Transverse colon (tissue), 4 donors: Measurements from ENCODE around the gene TWIST2. TPM values are rescaled to one million over a fixed set of nuclear protein-coding genes. Genes with fewer than 3 reads are reported as not detected.

Source experiments
- DNase-seq: peaks from one replicate; pipeline ENCODE4 v3.0.0-alpha.2; 2019
- H3K27ac ChIP-seq, 4 donors: fragments of 200-600 bp; sonication (generic); 2 replicates each; pipeline ENCODE4 v1.5.1; 2016 to 2018; ENCODE audit warnings: inconsistent platforms in 4 of 4
- H3K27me3 ChIP-seq: fragments of 200-600 bp; sonication (generic); 2 replicates; pipeline ENCODE4 v1.5.1; 2017; ENCODE audit warnings: inconsistent platforms
- H3K36me3 ChIP-seq, 4 donors: fragments of 200-600 bp; sonication (generic); 2 replicates each; pipeline ENCODE4 v1.5.1; 2017 to 2019; ENCODE audit warnings: inconsistent platforms in 4 of 4
- H3K4me1 ChIP-seq, 4 donors: fragments of 200-600 bp; sonication (generic); 2 replicates each; pipeline ENCODE4 v1.5.1; 2017 to 2020; ENCODE audit warnings: inconsistent platforms in 4 of 4
- H3K4me3 ChIP-seq, 4 donors: fragments of 200-600 bp; sonication (generic); 1 replicate in 1 of 4; 2 replicates in 3 of 4; pipeline versions ENCODE4 v1.5.1 to v1.6.1; 2017 to 2019; ENCODE audit warnings: inconsistent platforms in 4 of 4
- H3K9me3 ChIP-seq, 2 donors: fragments of 200-600 bp; sonication (generic); 2 replicates each; pipeline ENCODE4 v1.5.1; 2017 to 2019; ENCODE audit warnings: inconsistent platforms in 2 of 2
- CTCF ChIP-seq, 5 experiments: fragments of 200-600 bp in 3 of 5; fragments of 450-650 bp in 2 of 5; sonication (generic) in 3 of 5; IDR thresholded peaks; 1 replicate in 2 of 5; 2 replicates in 3 of 5; pipeline ENCODE4 v1.5.1; 2016 to 2017; ENCODE audit warnings: antibody characterized with exemption in 5 of 5, inconsistent platforms in 3 of 5, mild to moderate bottlenecking in 2 of 5, moderate library complexity in 1 of 5
- EP300 ChIP-seq: sonication (generic); formaldehyde crosslinking; IDR thresholded peaks from one replicate; pipeline ENCODE4 v1.6.1; 2017; ENCODE audit warnings: antibody characterized with exemption, low read depth
- POLR2A ChIP-seq: fragments of 450-650 bp; IDR thresholded peaks from one replicate; pipeline ENCODE4 v1.6.1; 2016; ENCODE audit warnings: antibody characterized with exemption, mild to moderate bottlenecking, moderate library complexity
- POLR2AphosphoS5 ChIP-seq, 3 donors: sonication (generic); formaldehyde crosslinking; IDR thresholded peaks; one replicate each; pipeline ENCODE4 v1.6.1; 2016; ENCODE audit warnings: antibody characterized with exemption in 3 of 3
- WGBS, 2 donors: methylation state at CpG; one replicate each; pipeline ENCODE4 v1.1.5; 2018; ENCODE audit warnings: low coverage in 1 of 2; 5-methylcytosine and 5-hydroxymethylcytosine counted together
- in situ Hi-C, 4 donors: fragments of 200-750 bp; cut with MboI; loops; one replicate each; pipeline versions ENCODE4 v1.15.0 to v1.15.1; 2017; ENCODE audit warnings: low sequenced_read_pairs in 3 of 4, low pct_ligation_motif_present in 1 of 4, low pct_unique_long_range_greater_than_20kb in 1 of 4
- intact Hi-C: fragments of 100-400 bp; cut with DNase I; formaldehyde crosslinking; loops from one replicate; pipeline ENCODE4 v1.15.1; 2023; ENCODE audit warnings: low total_unique reads
- total RNA-seq, 4 donors: library from RNA; depleted of rRNA; stranded (reverse); fragments of >200 nt; gene quantifications; one replicate each; pipeline ENCODE4 v1.1.0, GENCODE V29; 2016

TWIST2 gene
- total RNA-seq, 4 donors from 2014 or later: 6.7 to 59.1 (median 16.8) TPM

DNA sequence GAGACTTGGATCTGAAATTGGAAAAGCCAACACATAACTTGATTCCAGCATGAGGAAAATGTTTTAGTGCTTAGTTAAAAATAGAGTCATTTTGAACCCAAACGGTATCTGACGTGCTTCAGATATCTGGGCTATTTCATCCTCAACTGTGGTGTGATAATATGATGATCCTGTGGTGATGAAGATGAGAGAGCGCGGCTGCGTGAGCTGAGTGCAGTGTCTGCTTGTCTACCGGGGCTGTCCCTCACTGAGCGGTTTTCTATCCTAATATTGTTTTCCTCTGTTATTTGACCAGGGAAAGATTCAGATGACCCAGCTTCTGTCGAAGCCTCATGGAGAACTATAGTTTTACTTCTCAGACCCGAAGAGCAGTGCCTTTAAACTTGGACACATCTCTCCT is 5.8 kb downstream of the TWIST2 start:
- WGBS, 2 donors: 60 to 73% methylated on average over 9 of the region's 9 CpGs
- TF ChIP-seq CTCF (IDR thresholded peaks at IDR 0.05): no peak
- no peak for TF ChIP-seq EP300
- no peak for TF ChIP-seq POLR2AphosphoS5 (IDR thresholded peaks at IDR 0.05)
- no peak for TF ChIP-seq POLR2A
- DNase-seq: no peak
- no peaks in the 10 kb centered on the region for H3K9me3 ChIP-seq
- H3K27ac ChIP-seq: peak overlapping the region in 2 of 4 donors; percentile 41 to 50
- intact Hi-C loops (no loop called here), in situ Hi-C loops (no loop called here)
- H3K4me1 ChIP-seq: peaks cover 0 to 7% (median 0%) of the 10 kb centered on the region in 4 donors
- H3K36me3 ChIP-seq: no peaks in the 10 kb centered on the region
- no peak overlapping the region for H3K4me3 ChIP-seq
- peaks cover 40% of the 10 kb centered on the region for H3K27me3 ChIP-seq

GRCh38 chr2:238854246-238854645 is 6.4 kb downstream of the TWIST2 start:
- in situ Hi-C loops (no loop called here), intact Hi-C loops (no loop called here)
- peaks cover 34% of the 10 kb centered on the region for H3K27me3 ChIP-seq
- H3K36me3 ChIP-seq: no peaks in the 10 kb centered on the region
- 68% methylated on average over 8 of the region's 8 CpGs; no CpG with 5 or more reads in 1 of the 2 donors for WGBS, 2 donors
- no peaks in the 10 kb centered on the region for H3K9me3 ChIP-seq
- no peak for DNase-seq
- H3K4me3 ChIP-seq: no peak overlapping the region
- peak overlapping the region in 2 of 4 donors; percentile 41 to 50 for H3K27ac ChIP-seq
- H3K4me1 ChIP-seq: peaks cover 0 to 7% (median 0%) of the 10 kb centered on the region in 4 donors
- no peak for TF ChIP-seq EP300

GRCh38 chr2:238854699-238855229 is 6.9 kb downstream of the TWIST2 start:
- DNase-seq: no peak
- WGBS, 2 donors: 83 to 92% methylated on average over 7 to 18 of the region's 18 CpGs
- intact Hi-C loops (no loop called here), in situ Hi-C loops (no loop called here)
- H3K36me3 ChIP-seq: no peaks in the 10 kb centered on the region
- peaks cover 29% of the 10 kb centered on the region for H3K27me3 ChIP-seq
- no peak for TF ChIP-seq CTCF (IDR thresholded peaks at IDR 0.05)
- TF ChIP-seq POLR2AphosphoS5 (IDR thresholded peaks at IDR 0.05): no peak
- no peak for TF ChIP-seq EP300
- no peak for TF ChIP-seq POLR2A
- H3K4me3 ChIP-seq: no peak overlapping the region
- H3K27ac ChIP-seq: peak overlapping the region in 2 of 4 donors; percentile 26 to 41
- H3K9me3 ChIP-seq: no peaks in the 10 kb centered on the region
- peaks cover 0 to 7% (median 0%) of the 10 kb centered on the region in 4 donors for H3K4me1 ChIP-seq

DNA sequence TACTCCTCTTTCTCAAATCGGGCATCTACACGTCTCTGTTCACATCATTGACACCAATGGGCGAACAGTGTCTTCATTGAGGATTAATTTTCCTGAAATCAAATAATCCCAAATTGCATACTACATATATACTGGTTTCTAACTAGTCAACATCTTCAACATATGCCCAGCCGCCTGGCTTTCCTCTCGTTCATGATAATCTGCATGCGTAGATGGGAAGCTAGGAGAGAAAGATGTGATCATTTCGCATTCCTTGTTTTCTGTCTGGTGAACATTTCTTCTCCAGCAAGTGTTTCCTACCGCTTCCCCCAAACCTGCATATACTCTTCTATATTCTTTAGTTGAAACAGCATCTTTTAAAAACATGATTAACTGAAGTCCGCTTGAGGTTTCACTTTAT is 7.4 kb downstream of the TWIST2 start:
- no peak for DNase-seq
- Histone ChIP-seq H3K4me1 (peaks cover 0 to 7% (median 0%) of the 10 kb centered on the region in 4 donors), H3K4me3 (no peak overlapping the region), H3K27me3 (peaks cover 24% of the 10 kb centered on the region), H3K27ac (no peak overlapping the region), H3K9me3 (no peaks in the 10 kb centered on the region), H3K36me3 (no peaks in the 10 kb centered on the region)
- no peak for TF ChIP-seq EP300
- no peak for TF ChIP-seq POLR2A
- TF ChIP-seq POLR2AphosphoS5 (IDR thresholded peaks at IDR 0.05): no peak
- no peak for TF ChIP-seq CTCF (IDR thresholded peaks at IDR 0.05)
- intact Hi-C loops: no loop called here
- in situ Hi-C loops: no loop called here
- WGBS, 2 donors: 90 to 93% methylated on average over 9 of the region's 9 CpGs
